GM18499 (cell line): ENCODE results near the gene EIF5AL1.
"Not testable (repeated sequence)": the region's sequence is repeated elsewhere in the genome, so short reads cannot be mapped to it uniquely, and the experiment has no call there.

Source experiments
- ATAC-seq: cut with Tn5 transposase; IDR thresholded peaks from one replicate; pipeline ENCODE4 v1.9.1; 2021; ENCODE audit warnings: moderate number of reproducible peaks; ENCODE audit not compliant: insufficient read depth, unreplicated experiment

EIF5AL1 gene

GRCh38 chr10:79508245-79508644, 4.1 kb upstream of the EIF5AL1 start:
- not testable (repeated sequence) for ATAC-seq

GRCh38 chr10:79509306-79509933, 2.9 kb upstream of the EIF5AL1 start:
- not testable (repeated sequence) for ATAC-seq

- ATAC-seq, result not testable (repeated sequence)
Observed at GRCh38 chr10:79509934-79510508, 2.3 kb upstream of the EIF5AL1 start.

- ATAC-seq, result not testable (repeated sequence)
Observed at GRCh38 chr10:79516532-79517205, 4.3 kb downstream of the EIF5AL1 start.

- not testable (repeated sequence) for ATAC-seq
Observed at GRCh38 chr10:79517567-79517966, 5.2 kb downstream of the EIF5AL1 start.

- ATAC-seq, result not testable (repeated sequence)
Observed at GRCh38 chr10:79521751-79522150, 9.4 kb downstream of the EIF5AL1 start.

GRCh38 chr10:79522464-79522863, 10.1 kb downstream of the EIF5AL1 start:
- ATAC-seq, result not testable (repeated sequence)

- not testable (repeated sequence) for ATAC-seq
Observed at GRCh38 chr10:79523157-79523853, 11.0 kb downstream of the EIF5AL1 start.

- ATAC-seq, result peak; percentile 75
Observed at GRCh38 chr10:79525049-79525710, 12.8 kb downstream of the EIF5AL1 start.

GRCh38 chr10:79528261-79528660, 15.9 kb downstream of the EIF5AL1 start:
- not testable (repeated sequence) for ATAC-seq

GRCh38 chr10:79533142-79533902, 21.0 kb downstream of the EIF5AL1 start:
- not testable (repeated sequence) for ATAC-seq

GRCh38 chr10:79533903-79534175, 21.5 kb downstream of the EIF5AL1 start:
- ATAC-seq, result not testable (repeated sequence)

GRCh38 chr10:79538311-79538710, 26.0 kb downstream of the EIF5AL1 start:
- ATAC-seq, result not testable (repeated sequence)

- ATAC-seq, result peak; percentile 95
Observed at GRCh38 chr10:79540930-79541329, 28.6 kb downstream of the EIF5AL1 start.

GRCh38 chr10:79542626-79543025, 30.3 kb downstream of the EIF5AL1 start:
- no peak for ATAC-seq

- not testable (repeated sequence) for ATAC-seq
Observed at GRCh38 chr10:79544408-79544807, 32.1 kb downstream of the EIF5AL1 start.

- ATAC-seq, result not testable (repeated sequence)
Observed at GRCh38 chr10:79544926-79545659, 32.8 kb downstream of the EIF5AL1 start.

GRCh38 chr10:79547128-79547527, 34.8 kb downstream of the EIF5AL1 start:
- ATAC-seq, result not testable (repeated sequence)

GRCh38 chr10:79547973-79548372, 35.6 kb downstream of the EIF5AL1 start:
- ATAC-seq, result no peak
